Ovary (tissue), 9 donors: ENCODE data around the gene SSH3. TPM values are rescaled to one million over a fixed set of nuclear protein-coding genes. Genes with fewer than 3 reads are reported as not detected.

Source experiments
- DNase-seq, 5 donors: peaks; one replicate each; pipeline ENCODE4 v3.0.0-alpha.2; 2019 to 2020
- H3K27ac ChIP-seq, 2 donors: fragments of 200-600 bp; one replicate each; pipeline versions ENCODE4 v1.5.1 to v1.8.0; 2019 to 2022
- H3K27me3 ChIP-seq: fragments of 200-600 bp; one replicate; pipeline ENCODE4 v1.8.0; 2022
- H3K36me3 ChIP-seq: fragments of 200-600 bp; sonication (generic); one replicate; pipeline ENCODE4 v1.5.1; 2019
- H3K4me1 ChIP-seq: one replicate; pipeline ENCODE4 v1.8.1; 2013; ENCODE audit warnings: mild to moderate bottlenecking, moderate library complexity; ENCODE audit not compliant: insufficient read depth
- H3K4me3 ChIP-seq: fragments of 200-600 bp; sonication (generic); one replicate; pipeline ENCODE4 v1.5.1; 2017
- H3K9me3 ChIP-seq, 2 donors: fragments of 200-600 bp in 1 of 2; sonication (generic) in 1 of 2; one replicate each; pipeline versions ENCODE4 v1.5.1 to v1.8.1; 2013 to 2019; ENCODE audit warnings: mild to moderate bottlenecking in 1 of 2, moderate library complexity in 1 of 2
- CTCF ChIP-seq, 3 donors: fragments of 450-650 bp in 2 of 3; fragments of 200-600 bp in 1 of 3; IDR thresholded peaks; one replicate each; pipeline versions ENCODE4 v1.5.1 to v1.8.0; 2016 to 2022; ENCODE audit warnings: antibody characterized with exemption in 3 of 3, mild to moderate bottlenecking in 1 of 3
- EP300 ChIP-seq: sonication (generic); formaldehyde crosslinking; IDR thresholded peaks from one replicate; pipeline ENCODE4 v1.6.1; 2017; ENCODE audit warnings: antibody characterized with exemption
- POLR2A ChIP-seq: fragments of 450-650 bp; IDR thresholded peaks from one replicate; pipeline ENCODE4 v1.6.1; 2017; ENCODE audit warnings: antibody characterized with exemption, mild to moderate bottlenecking, moderate library complexity
- WGBS, 3 donors: extraction: QIAGEN DNeasy Blood & Tissue Kit in 1 of 3; methylation state at CpG; one replicate each; pipeline versions ENCODE4 v1.1.5 to v1.1.7; 2013 to 2017; 5-methylcytosine and 5-hydroxymethylcytosine counted together
- intact Hi-C, 4 donors: fragments of 100-400 bp; cut with DNase I; formaldehyde crosslinking; loops; one replicate each; pipeline versions ENCODE4 v1.11.0 to v1.15.1; 2022 to 2023
- polyA plus RNA-seq, 2 donors: library from polyadenylated mRNA; stranded (reverse); fragments of 200-250 nt in 1 of 2; fragments of 350-450 nt in 1 of 2; fragmentation: Illumina TruSeq in 1 of 2; extraction: RNeasy Lipid Tissue Mini Kit (QIAGEN cat#74804) in 1 of 2; gene quantifications; one replicate each; pipeline ENCODE4 v1.2.3, GENCODE V29; 2013 to 2014
- total RNA-seq, 7 donors: library from RNA; depleted of rRNA in 2 of 7; stranded (reverse); fragments of >200 nt in 2 of 7; fragmentation: NEBNext Ultra II Directional in 3 of 7; extraction: Animal tissue kit (Norgen Biotek cat#: 25700) in 3 of 7; gene quantifications; one replicate each; pipeline versions ENCODE4 v1.1.0 to v1.2.4, GENCODE V29; 2016 to 2023
- donor health status: DM: no; HTN: no; CAD: no; lungs with moderate emphysema.
- donor health status: DM: no; HTN: no; CAD: no.
- donor health status: Bipolar disorder and iron deficiency.
- donor health status: DM: yes; HTN: yes; CAD: no.
- donor health status: DM: no; HTN: no; CAD: no.
- donor health status: DM: yes; HTN: yes; CAD: no.

The SSH3 gene
- total and polyA plus RNA-seq, 9 donors = 18.1 to 69.9 (median 43.9) TPM

- intact Hi-C loops = loop anchor here in 2 of 4 donors (5.0 kb wide), 1 partner anchor 37 kb away; no protein-coding TSS in a partner anchor
- peaks cover 3% of the 10 kb centered on the region for H3K4me1 ChIP-seq
- no peak for DNase-seq
- H3K27ac ChIP-seq = no peak overlapping the region
- no peaks in the 10 kb centered on the region for H3K9me3 ChIP-seq
- H3K4me3 ChIP-seq = no peak overlapping the region
- no peaks in the 10 kb centered on the region for H3K36me3 ChIP-seq
- H3K27me3 ChIP-seq = no peaks in the 10 kb centered on the region
- TF ChIP-seq EP300 (no peak), CTCF (IDR thresholded peaks at IDR 0.05) (no peak), POLR2A (no peak)
- 85 to 89% (median 88%) methylated on average over 8 of the region's 8 CpGs for WGBS, 3 donors
These were observed 42.1 kb downstream of the SSH3 start for GRCh38 chr11:67345247-67345919.

DNA sequence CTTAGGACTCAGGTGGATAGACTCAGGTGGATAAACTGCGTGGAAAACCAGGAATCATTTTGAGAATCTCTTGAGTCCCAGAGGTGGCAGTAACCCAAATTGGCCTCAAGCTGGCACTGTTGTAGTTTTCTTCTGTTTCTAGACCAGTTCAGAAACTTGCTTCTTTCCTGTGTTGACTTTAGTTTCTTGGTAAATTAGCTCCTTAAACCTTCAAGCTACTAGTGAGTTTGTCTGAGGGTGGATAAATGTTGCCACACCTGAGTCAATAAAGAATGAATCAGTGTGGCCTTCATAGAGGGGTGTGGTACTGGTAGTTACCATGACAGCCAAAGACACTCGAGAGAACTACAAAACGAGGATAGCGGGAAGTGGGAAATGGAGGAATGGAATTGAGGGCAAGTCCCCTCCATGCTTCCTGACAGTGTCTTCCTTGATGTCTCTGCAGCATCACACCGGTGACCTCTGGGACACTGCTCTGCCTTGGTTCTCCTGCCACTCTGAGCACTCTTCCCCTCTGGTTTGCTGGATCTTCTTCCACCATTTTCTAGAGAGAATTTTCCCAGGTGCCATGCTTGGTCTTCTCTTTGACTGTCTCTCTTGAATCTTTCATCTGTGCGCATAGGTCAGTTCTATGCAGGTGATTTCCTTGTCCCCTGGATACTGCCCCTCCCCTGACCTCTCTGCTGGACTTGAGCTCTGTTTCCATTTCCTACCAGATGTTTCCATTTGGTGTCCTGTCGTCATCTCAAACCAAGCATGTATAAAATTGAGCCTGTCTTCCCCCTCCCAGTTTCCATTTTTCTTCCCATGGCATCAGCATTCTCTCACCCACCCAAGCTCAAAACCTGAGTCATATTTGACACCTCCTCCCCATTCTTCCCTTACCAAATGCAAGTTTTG is 42.8 kb downstream of the SSH3 start:
- TF ChIP-seq POLR2A = no peak
- no peak for TF ChIP-seq EP300
- no peak for TF ChIP-seq CTCF (IDR thresholded peaks at IDR 0.05)
- Histone ChIP-seq H3K4me1 (peaks cover 3% of the 10 kb centered on the region), H3K27ac (no peak overlapping the region), H3K4me3 (no peak overlapping the region), H3K27me3 (no peaks in the 10 kb centered on the region), H3K36me3 (no peaks in the 10 kb centered on the region), H3K9me3 (no peaks in the 10 kb centered on the region)
- intact Hi-C loops = loop anchor here in 2 of 4 donors (5.0 kb wide), 1 partner anchor 36 kb away; no protein-coding TSS in a partner anchor
- no peak for DNase-seq
- 66 to 70% (median 67%) methylated on average over 7 of the region's 7 CpGs for WGBS, 3 donors

- no peak for DNase-seq
- Histone ChIP-seq H3K27ac (no peak overlapping the region), H3K4me1 (peaks cover 9% of the 10 kb centered on the region), H3K36me3 (no peaks in the 10 kb centered on the region), H3K9me3 (no peaks in the 10 kb centered on the region), H3K4me3 (no peak overlapping the region), H3K27me3 (no peaks in the 10 kb centered on the region)
- intact Hi-C loops = loop anchor here in 2 of 4 donors (5.0 kb wide), 1 partner anchor 34 kb away; no protein-coding TSS in a partner anchor
- TF ChIP-seq EP300 = no peak
- TF ChIP-seq POLR2A = no peak
- no peak for TF ChIP-seq CTCF (IDR thresholded peaks at IDR 0.05)
- WGBS, 3 donors = 79 to 85% (median 83%) methylated on average over 11 of the region's 11 CpGs
These were observed 44.8 kb downstream of the SSH3 start for GRCh38 chr11:67347964-67348749.

GRCh38 chr11:67349036-67349435 is 45.7 kb downstream of the SSH3 start:
- Histone ChIP-seq H3K36me3 (no peaks in the 10 kb centered on the region), H3K4me3 (no peak overlapping the region), H3K4me1 (peaks cover 9% of the 10 kb centered on the region), H3K27me3 (no peaks in the 10 kb centered on the region), H3K27ac (no peak overlapping the region), H3K9me3 (no peaks in the 10 kb centered on the region)
- no peak for TF ChIP-seq POLR2A
- TF ChIP-seq EP300 = no peak
- no peak for TF ChIP-seq CTCF (IDR thresholded peaks at IDR 0.05)
- DNase-seq = no peak
- WGBS, 3 donors = 40 to 52% (median 50%) methylated on average over 5 of the region's 5 CpGs
- intact Hi-C loops = loop anchor here in 2 of 4 donors (5.0 kb wide), 1 partner anchor 33 kb away; no protein-coding TSS in a partner anchor
